ENCODE data around the gene CDK13. TPM values are rescaled to one million over a fixed set of nuclear protein-coding genes. Genes with fewer than 3 reads are reported as not detected.

CDK13 gene
- total RNA-seq, 2 donors from 2014 or later = 53.4 to 68.9 TPM

DNA sequence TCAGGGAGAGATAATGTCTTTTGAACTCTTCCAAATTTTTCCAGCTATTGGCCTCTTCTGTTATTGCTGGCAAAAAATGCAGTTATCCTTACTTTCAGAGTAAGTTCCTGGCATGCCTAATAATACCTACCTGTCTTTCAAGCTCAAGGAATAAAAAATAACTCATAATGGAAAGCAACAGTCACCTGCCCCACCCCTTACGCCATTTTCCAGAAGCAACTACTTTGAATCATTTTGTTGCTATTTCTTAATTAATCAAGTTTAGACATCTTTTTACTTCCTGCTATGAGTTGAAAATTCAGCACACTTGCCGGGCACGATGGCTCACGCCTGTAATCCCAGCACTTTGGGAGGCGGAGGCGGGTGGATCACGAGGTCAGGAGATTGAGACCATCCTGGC is 23.0 kb upstream of the CDK13 start:
- no peak overlapping the region for H3K27ac Mint-ChIP-seq
- H3K9me3 Mint-ChIP-seq = no peaks in the 10 kb centered on the region
- peaks cover 5 to 11% of the 10 kb centered on the region in 2 donors for H3K27me3 Mint-ChIP-seq
- no peaks in the 10 kb centered on the region for H3K36me3 Mint-ChIP-seq
- H3K4me3 Mint-ChIP-seq = no peak overlapping the region
- DNase-seq (ENCODE audit: low spot score) (no peak), ATAC-seq (no peak)
- peaks cover 0 to 2% of the 10 kb centered on the region in 2 donors for H3K4me1 Mint-ChIP-seq (ENCODE audit: low read depth in 2 of 2)

DNA sequence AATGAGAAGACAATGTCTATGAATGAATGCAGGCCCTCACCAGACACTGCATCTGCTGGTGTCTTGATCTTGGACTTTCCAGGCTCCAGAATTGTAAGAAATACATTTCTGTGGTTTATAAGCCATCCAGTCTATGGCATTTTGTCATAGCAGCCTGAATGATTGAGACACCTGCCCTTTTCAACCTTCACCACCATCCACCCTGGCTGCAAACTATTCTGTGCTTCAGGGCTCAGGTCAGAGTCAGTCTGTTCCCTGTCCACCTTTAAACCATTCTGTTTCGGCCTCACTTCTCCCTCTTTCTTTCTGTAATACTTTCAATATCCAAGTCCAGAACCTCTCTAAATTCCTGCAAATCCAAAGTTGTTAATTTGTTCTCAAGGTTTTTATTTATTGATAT is 15.9 kb upstream of the CDK13 start:
- H3K36me3 Mint-ChIP-seq = no peaks in the 10 kb centered on the region
- no peak overlapping the region for H3K27ac Mint-ChIP-seq
- H3K4me1 Mint-ChIP-seq (ENCODE audit: low read depth in 2 of 2) = no peaks in the 10 kb centered on the region
- ATAC-seq (no peak), DNase-seq (ENCODE audit: low spot score) (no peak)
- no peaks in the 10 kb centered on the region for H3K9me3 Mint-ChIP-seq
- H3K27me3 Mint-ChIP-seq = peaks cover 2 to 4% of the 10 kb centered on the region in 2 donors
- H3K4me3 Mint-ChIP-seq = no peak overlapping the region

GRCh38 chr7:39936761-39937160 is 13.3 kb upstream of the CDK13 start:
- Mint-ChIP-seq H3K36me3 (no peaks in the 10 kb centered on the region), H3K9me3 (no peaks in the 10 kb centered on the region)
- ATAC-seq = no peak

GRCh38 chr7:39937366-39938153 is 12.5 kb upstream of the CDK13 start:
- Mint-ChIP-seq H3K9me3 (no peaks in the 10 kb centered on the region), H3K27me3 (peaks cover 0 to 5% of the 10 kb centered on the region in 2 donors), H3K36me3 (no peaks in the 10 kb centered on the region), H3K4me3 (no peak overlapping the region), H3K4me1 (ENCODE audit: low read depth in 2 of 2) (no peaks in the 10 kb centered on the region), H3K27ac (no peak overlapping the region)
- ATAC-seq (no peak), DNase-seq (ENCODE audit: low spot score) (no peak)

More at GRCh38 chr7:39936761-39937160, 13.3 kb upstream of the CDK13 start:
- no peaks in the 10 kb centered on the region for H3K4me1 Mint-ChIP-seq (ENCODE audit: low read depth in 2 of 2)
- H3K27ac Mint-ChIP-seq = no peak overlapping the region
- DNase-seq (ENCODE audit: low spot score) = no peak
- H3K4me3 Mint-ChIP-seq = no peak overlapping the region
- H3K27me3 Mint-ChIP-seq = peaks cover 0 to 2% of the 10 kb centered on the region in 2 donors

DNA sequence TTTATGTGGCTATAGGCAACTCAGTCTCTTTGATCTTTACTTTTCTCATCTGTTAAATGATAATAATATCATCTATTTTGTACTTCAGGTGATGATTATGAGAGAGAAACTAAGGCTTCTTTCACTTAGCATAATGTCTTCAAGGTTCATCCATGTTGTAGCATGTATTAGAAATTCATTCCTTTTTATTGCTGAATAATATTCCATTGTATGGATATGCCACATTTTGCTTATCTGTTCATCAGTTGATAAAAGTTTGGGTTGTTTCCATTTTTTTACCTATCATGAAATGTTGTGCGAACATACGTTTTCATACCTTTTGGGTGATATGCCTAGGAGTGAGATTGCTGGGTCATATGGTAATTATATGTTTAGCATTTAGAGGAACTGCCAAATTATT is 7.2 kb upstream of the CDK13 start:
- ATAC-seq (no peak), DNase-seq (ENCODE audit: low spot score) (no peak)
- Mint-ChIP-seq H3K9me3 (no peaks in the 10 kb centered on the region), H3K4me3 (no peak overlapping the region), H3K27me3 (peaks cover 0 to 3% of the 10 kb centered on the region in 2 donors), H3K4me1 (ENCODE audit: low read depth in 2 of 2) (peaks cover 3% of the 10 kb centered on the region in 2 donors), H3K36me3 (no peaks in the 10 kb centered on the region), H3K27ac (no peak overlapping the region)

DNA sequence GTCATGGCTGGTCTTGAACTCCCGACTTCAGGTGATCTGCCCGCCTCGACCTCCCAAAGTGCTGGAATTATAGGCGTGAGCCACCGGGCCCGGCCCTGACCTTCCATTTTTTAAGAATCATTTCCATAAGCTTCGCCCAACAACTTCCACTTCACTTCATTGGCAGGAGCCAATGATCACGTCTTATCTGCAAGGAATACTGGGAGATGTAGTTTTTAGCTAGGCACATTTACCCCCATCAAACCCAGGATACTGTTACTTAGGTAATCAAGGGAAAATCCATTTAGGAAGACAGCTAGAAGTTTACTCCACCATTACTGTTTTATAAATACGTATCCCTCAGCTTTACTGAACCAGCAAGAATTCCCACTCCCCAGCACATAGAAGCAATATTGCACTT is 3.4 kb upstream of the CDK13 start:
- H3K36me3 Mint-ChIP-seq = no peaks in the 10 kb centered on the region

DNA sequence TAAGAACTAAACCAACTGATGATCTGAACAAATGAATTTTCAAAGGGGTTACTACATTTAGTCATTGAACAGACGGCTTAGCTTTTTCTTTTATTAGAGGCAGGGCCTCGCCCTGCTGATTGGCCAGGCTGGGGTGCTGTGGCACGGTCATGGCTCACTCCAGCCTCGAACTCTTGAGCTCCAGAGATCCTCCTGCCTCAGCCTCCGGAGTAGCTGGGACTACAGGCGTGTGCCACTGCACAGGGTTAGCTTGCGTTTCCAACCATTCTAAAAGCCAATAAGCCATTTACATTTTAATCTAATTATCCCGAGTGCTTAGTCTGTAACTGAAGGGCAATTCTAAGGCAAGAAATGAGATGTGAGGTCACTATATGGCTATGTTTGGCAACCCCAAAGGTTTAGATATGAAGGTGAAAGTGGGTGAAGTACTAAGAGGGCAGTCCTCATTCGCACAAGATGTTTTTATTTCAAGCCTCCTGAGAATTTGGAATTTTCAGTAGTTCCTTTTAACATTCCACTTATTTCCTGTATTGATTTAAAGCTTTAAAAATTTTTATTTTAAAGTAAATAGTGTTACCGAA is 1.6 kb upstream of the CDK13 start:
- Mint-ChIP-seq H3K36me3 (no peaks in the 10 kb centered on the region), H3K27me3 (no peaks in the 10 kb centered on the region), H3K4me1 (ENCODE audit: low read depth in 2 of 2) (peaks cover 27% of the 10 kb centered on the region in 2 donors), H3K4me3 (peak overlapping the region; percentile 94), H3K27ac (peak overlapping the region; percentile 99), H3K9me3 (no peaks in the 10 kb centered on the region)
- no peak for ATAC-seq
- DNase-seq (ENCODE audit: low spot score) = no peak

More for the DNA sequence above, 3.4 kb upstream of the CDK13 start:
- Mint-ChIP-seq H3K27me3 (peaks cover 0 to 3% of the 10 kb centered on the region in 2 donors), H3K4me1 (ENCODE audit: low read depth in 2 of 2) (peaks cover 16 to 19% of the 10 kb centered on the region in 2 donors), H3K9me3 (no peaks in the 10 kb centered on the region), H3K4me3 (no peak overlapping the region), H3K27ac (peak overlapping the region in 1 of 2 donors; percentile 16)
- ATAC-seq (no peak), DNase-seq (ENCODE audit: low spot score) (no peak)

GRCh38 chr7:39948956-39949928 is 814 bp upstream of the CDK13 start:
- peak; percentile 85 to 88 for ATAC-seq
- peak overlapping the region; percentile 94 for H3K4me3 Mint-ChIP-seq
- H3K27me3 Mint-ChIP-seq = no peaks in the 10 kb centered on the region
- no peaks in the 10 kb centered on the region for H3K36me3 Mint-ChIP-seq
- peak; percentile 99 for DNase-seq (ENCODE audit: low spot score)
- peak overlapping the region; percentile 99 for H3K27ac Mint-ChIP-seq
- no peaks in the 10 kb centered on the region for H3K9me3 Mint-ChIP-seq
- peaks cover 27% of the 10 kb centered on the region in 2 donors for H3K4me1 Mint-ChIP-seq (ENCODE audit: low read depth in 2 of 2)

DNA sequence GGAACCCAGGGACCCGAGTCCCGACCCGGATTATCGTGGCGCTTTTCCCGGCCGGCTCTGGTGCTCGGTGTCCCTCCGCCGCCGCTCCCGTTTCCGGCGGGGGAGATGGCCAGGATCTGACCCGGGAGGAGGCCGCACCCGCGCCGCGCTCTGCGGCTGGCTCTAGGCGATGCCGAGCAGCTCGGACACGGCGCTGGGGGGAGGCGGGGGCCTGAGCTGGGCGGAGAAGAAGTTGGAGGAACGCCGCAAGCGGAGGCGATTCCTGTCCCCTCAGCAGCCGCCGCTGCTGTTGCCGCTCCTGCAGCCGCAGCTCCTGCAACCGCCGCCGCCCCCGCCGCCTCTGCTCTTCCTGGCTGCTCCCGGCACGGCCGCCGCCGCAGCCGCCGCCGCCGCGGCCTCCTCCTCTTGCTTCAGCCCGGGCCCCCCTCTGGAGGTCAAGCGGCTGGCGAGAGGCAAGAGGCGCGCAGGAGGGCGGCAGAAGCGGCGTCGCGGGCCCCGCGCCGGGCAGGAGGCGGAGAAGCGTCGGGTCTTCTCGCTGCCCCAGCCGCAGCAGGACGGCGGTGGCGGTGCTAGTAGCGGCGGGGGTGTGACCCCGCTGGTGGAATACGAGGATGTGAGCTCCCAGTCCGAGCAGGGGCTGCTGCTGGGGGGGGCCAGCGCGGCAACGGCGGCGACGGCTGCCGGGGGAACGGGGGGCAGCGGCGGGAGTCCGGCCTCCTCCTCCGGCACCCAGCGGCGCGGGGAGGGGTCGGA is 593 bp downstream of the CDK13 start:
- Mint-ChIP-seq H3K4me3 (peak overlapping the region; percentile 94), H3K27me3 (no peaks in the 10 kb centered on the region), H3K9me3 (no peaks in the 10 kb centered on the region), H3K27ac (peak overlapping the region; percentile 99), H3K4me1 (ENCODE audit: low read depth in 2 of 2) (peaks cover 35 to 39% of the 10 kb centered on the region in 2 donors), H3K36me3 (no peaks in the 10 kb centered on the region)
- ATAC-seq (no peak), DNase-seq (ENCODE audit: low spot score) (peak; percentile 74)

DNA sequence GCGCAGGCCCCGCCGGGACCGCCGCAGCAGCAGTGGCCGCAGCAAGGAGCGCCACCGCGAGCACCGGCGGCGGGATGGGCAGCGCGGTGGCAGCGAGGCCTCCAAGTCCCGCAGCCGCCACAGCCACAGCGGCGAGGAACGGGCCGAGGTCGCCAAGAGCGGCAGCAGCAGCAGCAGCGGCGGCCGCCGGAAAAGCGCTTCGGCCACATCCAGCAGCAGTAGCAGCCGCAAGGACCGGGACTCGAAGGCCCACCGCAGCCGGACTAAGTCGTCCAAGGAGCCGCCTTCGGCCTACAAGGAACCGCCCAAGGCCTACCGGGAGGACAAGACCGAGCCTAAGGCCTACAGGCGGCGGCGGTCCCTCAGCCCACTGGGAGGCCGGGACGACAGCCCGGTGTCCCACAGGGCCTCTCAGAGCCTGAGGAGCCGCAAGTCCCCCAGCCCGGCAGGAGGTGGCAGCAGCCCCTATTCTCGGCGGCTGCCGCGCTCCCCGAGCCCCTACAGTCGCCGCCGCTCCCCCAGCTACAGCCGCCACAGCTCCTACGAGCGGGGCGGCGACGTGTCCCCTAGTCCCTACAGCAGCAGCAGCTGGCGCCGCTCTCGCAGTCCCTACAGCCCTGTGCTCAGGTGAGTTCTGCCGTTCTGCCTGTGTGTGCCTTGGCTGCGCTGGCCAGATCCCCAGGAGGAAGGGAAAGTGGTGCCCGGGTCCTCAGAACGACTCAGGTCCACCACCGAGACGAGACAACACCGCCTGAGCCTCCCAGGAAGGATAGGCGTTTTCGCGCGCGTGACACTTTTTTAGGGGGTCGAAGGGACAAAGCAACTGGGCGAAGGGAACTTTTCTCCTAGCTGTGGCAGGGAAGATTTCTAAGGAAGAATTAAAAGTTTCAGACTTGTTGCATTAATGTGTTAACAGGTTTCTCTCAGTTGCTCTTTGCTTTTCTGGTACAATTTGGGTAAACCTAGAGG is 1.5 kb downstream of the CDK13 start:
- Mint-ChIP-seq H3K9me3 (no peaks in the 10 kb centered on the region), H3K36me3 (no peaks in the 10 kb centered on the region), H3K27ac (peak overlapping the region; percentile 83 to 91), H3K4me1 (ENCODE audit: low read depth in 2 of 2) (peaks cover 39 to 46% of the 10 kb centered on the region in 2 donors), H3K27me3 (no peaks in the 10 kb centered on the region), H3K4me3 (peak overlapping the region; percentile 96)
- DNase-seq (ENCODE audit: low spot score) (peak; percentile 75), ATAC-seq (peak; percentile 0 to 2)

GRCh38 chr7:39952374-39952773 is 2.3 kb downstream of the CDK13 start:
- peak overlapping the region; percentile 96 for H3K4me3 Mint-ChIP-seq
- H3K27ac Mint-ChIP-seq = peak overlapping the region; percentile 83 to 91
- ATAC-seq (no peak), DNase-seq (ENCODE audit: low spot score) (no peak)
- no peaks in the 10 kb centered on the region for H3K9me3 Mint-ChIP-seq
- no peaks in the 10 kb centered on the region for H3K27me3 Mint-ChIP-seq
- H3K36me3 Mint-ChIP-seq = no peaks in the 10 kb centered on the region
- peaks cover 46 to 55% of the 10 kb centered on the region in 2 donors for H3K4me1 Mint-ChIP-seq (ENCODE audit: low read depth in 2 of 2)

GRCh38 chr7:39952803-39953202 is 2.7 kb downstream of the CDK13 start:
- Mint-ChIP-seq H3K4me3 (peak overlapping the region; percentile 96), H3K4me1 (ENCODE audit: low read depth in 2 of 2) (peaks cover 45 to 56% of the 10 kb centered on the region in 2 donors)
- no peak for ATAC-seq

More at GRCh38 chr7:39952803-39953202, 2.7 kb downstream of the CDK13 start:
- H3K27me3 Mint-ChIP-seq = no peaks in the 10 kb centered on the region
- H3K9me3 Mint-ChIP-seq = no peaks in the 10 kb centered on the region
- H3K27ac Mint-ChIP-seq = peak overlapping the region; percentile 83 to 91
- no peak for DNase-seq (ENCODE audit: low spot score)
- no peaks in the 10 kb centered on the region for H3K36me3 Mint-ChIP-seq
